ENCODE measurements around the gene MAD1L1. TPM values are rescaled to one million over a fixed set of nuclear protein-coding genes. Genes with fewer than 3 reads are reported as not detected.

MAD1L1 gene
- total RNA-seq, 1 experiment from 2014 or later: 163 TPM

GRCh38 chr7:2008936-2009540 lies 223.7 kb downstream of the MAD1L1 start:
- in situ Hi-C loops (cut with HindIII; ENCODE audit: low sequenced_read_pairs): no loop called here
- DNase-seq (ENCODE audit: low spot score): peak; percentile 29

- in situ Hi-C loops (cut with HindIII; ENCODE audit: low sequenced_read_pairs): no loop called here
Measured at GRCh38 chr7:2008101-2008935, 224.4 kb downstream of the MAD1L1 start.

GRCh38 chr7:2007551-2007950 lies 225.2 kb downstream of the MAD1L1 start:
- in situ Hi-C loops (cut with HindIII; ENCODE audit: low sequenced_read_pairs): no loop called here

More at GRCh38 chr7:2008101-2008935, 224.4 kb downstream of the MAD1L1 start:
- DNase-seq (ENCODE audit: low spot score): no peak

GRCh38 chr7:2006921-2007381 lies 225.8 kb downstream of the MAD1L1 start:
- in situ Hi-C loops (cut with HindIII; ENCODE audit: low sequenced_read_pairs): no loop called here
- no peak for DNase-seq (ENCODE audit: low spot score)

More at GRCh38 chr7:2007551-2007950, 225.2 kb downstream of the MAD1L1 start:
- DNase-seq (ENCODE audit: low spot score): no peak

- in situ Hi-C loops (cut with HindIII; ENCODE audit: low sequenced_read_pairs): no loop called here
- DNase-seq (ENCODE audit: low spot score): no peak
Measured at GRCh38 chr7:2006231-2006771, 226.4 kb downstream of the MAD1L1 start.

GRCh38 chr7:2005786-2006185 lies 227.0 kb downstream of the MAD1L1 start:
- in situ Hi-C loops (cut with HindIII; ENCODE audit: low sequenced_read_pairs): no loop called here
- no peak for DNase-seq (ENCODE audit: low spot score)

- in situ Hi-C loops (cut with HindIII; ENCODE audit: low sequenced_read_pairs): no loop called here
- no peak for DNase-seq (ENCODE audit: low spot score)
Measured at GRCh38 chr7:2004841-2005725, 227.7 kb downstream of the MAD1L1 start.

GRCh38 chr7:2003931-2004812 lies 228.6 kb downstream of the MAD1L1 start:
- in situ Hi-C loops (cut with HindIII; ENCODE audit: low sequenced_read_pairs): no loop called here
- DNase-seq (ENCODE audit: low spot score): no peak

GRCh38 chr7:2003451-2003930 lies 229.3 kb downstream of the MAD1L1 start:
- DNase-seq (ENCODE audit: low spot score): no peak
- in situ Hi-C loops (cut with HindIII; ENCODE audit: low sequenced_read_pairs): no loop called here

- in situ Hi-C loops (cut with HindIII; ENCODE audit: low sequenced_read_pairs): no loop called here
- DNase-seq (ENCODE audit: low spot score): no peak
Measured at GRCh38 chr7:2002561-2003450, 229.9 kb downstream of the MAD1L1 start.

GRCh38 chr7:2001601-2002442 lies 230.9 kb downstream of the MAD1L1 start:
- in situ Hi-C loops (cut with HindIII; ENCODE audit: low sequenced_read_pairs): no loop called here

GRCh38 chr7:2000746-2001321 lies 231.9 kb downstream of the MAD1L1 start:
- DNase-seq (ENCODE audit: low spot score): no peak
- in situ Hi-C loops (cut with HindIII; ENCODE audit: low sequenced_read_pairs): no loop called here

More at GRCh38 chr7:2001601-2002442, 230.9 kb downstream of the MAD1L1 start:
- DNase-seq (ENCODE audit: low spot score): no peak

GRCh38 chr7:2000153-2000687 lies 232.5 kb downstream of the MAD1L1 start:
- no peak for DNase-seq (ENCODE audit: low spot score)
- in situ Hi-C loops (cut with HindIII; ENCODE audit: low sequenced_read_pairs): no loop called here

- in situ Hi-C loops (cut with HindIII; ENCODE audit: low sequenced_read_pairs): no loop called here
- no peak for DNase-seq (ENCODE audit: low spot score)
Measured at GRCh38 chr7:1999278-1999984, 233.3 kb downstream of the MAD1L1 start.

- in situ Hi-C loops (cut with HindIII; ENCODE audit: low sequenced_read_pairs): no loop called here
- DNase-seq (ENCODE audit: low spot score): no peak
Measured at GRCh38 chr7:1998146-1998545, 234.6 kb downstream of the MAD1L1 start.

All from G401 (cell line).